ENCODE data around the gene OS9. TPM values are rescaled to one million over a fixed set of nuclear protein-coding genes. Genes with fewer than 3 reads are reported as not detected.
"Not testable (repeated sequence)": the region's sequence is repeated elsewhere in the genome, so short reads cannot be mapped to it uniquely, and the experiment has no call there.

The OS9 gene
- total RNA-seq, 1 donor from 2014 or later, result 146 TPM

DNA sequence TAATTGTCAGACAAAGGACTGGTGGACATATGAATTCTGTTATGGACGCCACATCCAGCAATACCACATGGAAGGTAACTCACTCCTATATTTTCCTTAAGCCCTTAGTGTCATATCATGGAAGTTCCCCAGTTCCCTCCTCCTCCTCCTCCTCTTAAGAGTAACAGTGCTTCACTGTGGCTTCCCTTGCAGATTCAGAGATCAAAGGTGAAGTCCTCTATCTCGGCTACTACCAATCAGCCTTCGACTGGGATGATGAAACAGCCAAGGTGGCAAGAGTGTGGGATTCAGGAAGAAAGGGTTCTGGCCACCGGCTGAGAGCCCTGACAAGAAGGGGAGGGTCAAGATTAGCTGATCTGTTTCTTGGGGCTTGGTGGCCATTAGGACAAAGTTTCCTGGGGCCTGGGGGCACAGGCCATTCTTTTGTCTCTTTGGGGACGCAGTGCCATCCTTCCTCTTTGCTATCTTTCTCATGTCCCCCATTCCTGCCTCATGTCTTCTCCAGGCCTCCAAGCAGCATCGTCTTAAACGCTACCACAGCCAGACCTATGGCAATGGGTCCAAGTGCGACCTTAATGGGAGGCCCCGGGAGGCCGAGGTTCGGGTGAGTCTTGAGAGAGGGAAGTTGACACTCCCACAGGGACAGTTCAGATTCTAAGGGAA, 2.0 kb downstream of the OS9 start:
- no peak for DNase-seq

DNA sequence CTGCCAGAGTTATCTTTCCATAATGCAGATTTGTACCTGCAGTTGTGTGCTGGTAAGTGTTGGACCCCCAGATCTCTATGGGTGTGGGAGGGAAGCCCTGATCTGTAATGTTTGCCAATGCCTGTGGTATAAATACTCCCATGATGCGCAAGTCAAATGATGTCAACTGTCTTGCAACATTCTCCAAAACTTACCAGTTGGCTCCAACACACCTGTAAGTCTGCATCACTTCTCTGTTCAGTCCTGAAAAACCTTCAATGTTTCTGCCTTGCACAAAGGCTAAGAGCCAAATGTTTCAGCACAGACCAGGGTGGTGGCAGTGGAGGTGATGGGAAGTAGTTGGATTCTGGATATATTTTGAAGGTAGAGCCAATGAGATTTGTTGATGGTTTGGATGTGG, 3.1 kb downstream of the OS9 start:
- DNase-seq, result no peak

DNA sequence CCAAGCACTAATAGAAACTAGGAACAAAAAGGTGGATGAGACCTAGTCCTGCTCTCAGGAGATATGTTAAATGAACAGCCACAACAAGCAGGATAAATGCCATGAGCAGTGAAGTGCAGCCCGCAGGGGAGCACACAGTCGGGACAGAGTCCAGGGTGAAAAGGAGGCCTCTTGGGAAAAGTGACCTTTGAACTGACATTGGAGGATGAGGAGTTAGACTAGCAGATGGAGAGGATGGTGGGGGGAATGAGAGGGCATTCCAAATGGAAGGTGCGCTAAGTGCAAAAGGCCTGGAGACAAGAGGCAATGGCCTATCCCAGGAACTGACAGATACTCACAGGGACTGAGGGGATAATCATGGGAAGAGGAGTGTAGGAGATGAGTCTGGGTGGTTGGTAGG, 4.5 kb downstream of the OS9 start:
- no peak for DNase-seq

DNA sequence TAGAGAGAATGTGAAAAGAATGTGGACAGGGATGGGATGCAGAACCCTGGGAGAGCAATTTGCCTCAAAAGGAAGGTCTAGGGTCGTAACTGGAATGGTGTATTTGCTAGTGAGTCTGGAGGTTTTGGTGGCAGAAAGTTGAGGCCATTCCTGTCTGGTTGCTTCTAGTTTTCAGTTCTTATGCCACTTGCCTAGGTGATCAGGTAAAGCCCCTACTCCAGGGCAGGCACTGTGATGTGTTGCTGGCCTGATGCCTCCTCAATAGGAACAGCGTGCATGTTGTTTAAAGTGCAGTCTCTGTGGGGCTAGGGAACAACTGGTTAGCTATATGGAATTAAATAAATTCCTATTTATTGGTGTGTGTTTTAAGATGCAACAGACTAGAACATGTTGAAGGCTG, 6.4 kb downstream of the OS9 start:
- no peak for DNase-seq

DNA sequence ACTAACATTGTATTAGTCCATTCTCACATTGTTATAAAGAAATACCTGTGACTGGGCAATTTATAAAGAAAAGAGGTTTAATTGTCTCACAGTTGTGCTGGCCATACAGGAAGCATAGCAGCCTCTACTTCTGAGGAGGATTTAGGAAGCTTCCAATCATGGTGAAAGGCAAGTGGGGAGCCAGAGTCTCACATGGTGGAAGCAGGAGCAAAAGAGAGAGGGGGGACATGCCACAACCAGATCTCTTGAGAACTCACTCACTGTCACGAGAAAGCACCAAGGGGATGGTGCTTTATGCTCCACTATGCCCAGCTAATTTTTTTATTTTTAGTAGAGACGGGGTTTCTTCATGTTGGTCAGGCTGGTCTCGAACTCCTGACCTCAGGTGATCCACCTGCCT, 13.3 kb downstream of the OS9 start:
- DNase-seq, result no peak

DNA sequence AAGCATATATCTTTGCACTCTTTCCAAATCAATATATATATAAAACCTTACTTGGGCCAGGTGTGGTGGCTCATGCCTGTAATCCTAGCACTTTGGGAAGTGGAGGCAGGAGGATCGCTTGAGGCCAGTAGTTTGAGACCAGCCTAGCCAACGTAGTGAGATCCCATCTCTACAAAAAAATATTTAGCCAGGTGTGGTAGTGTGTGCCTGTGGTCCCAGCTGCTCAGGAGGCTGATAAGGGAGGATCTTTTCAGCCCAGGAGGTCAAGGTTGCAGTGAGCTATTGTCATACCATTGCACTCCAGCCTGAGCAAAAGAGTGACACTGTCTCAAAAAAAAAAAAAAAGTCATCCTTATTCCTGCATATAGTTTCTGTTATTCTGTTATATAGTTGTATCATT, 14.4 kb downstream of the OS9 start:
- DNase-seq, result no peak

DNA sequence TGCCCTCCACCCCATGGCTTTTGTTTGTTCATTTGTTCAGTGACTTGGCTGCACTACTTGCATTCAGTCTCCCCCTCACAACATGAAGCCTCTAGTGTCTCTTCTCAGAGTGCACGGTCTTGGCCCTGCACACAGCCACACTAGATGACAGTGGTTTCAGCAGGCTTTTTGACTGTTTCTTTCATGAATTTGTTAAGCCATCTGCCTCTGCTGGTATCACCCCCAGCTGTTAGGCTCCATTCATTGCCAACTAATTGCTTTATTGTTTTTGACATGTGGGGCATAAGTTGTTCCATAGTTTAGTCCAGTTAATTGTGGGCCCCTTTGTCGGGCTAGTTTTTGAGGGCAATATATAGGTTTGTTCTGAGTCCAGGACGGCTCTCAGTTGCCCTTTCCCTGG, 18.8 kb downstream of the OS9 start:
- DNase-seq, result no peak

DNA sequence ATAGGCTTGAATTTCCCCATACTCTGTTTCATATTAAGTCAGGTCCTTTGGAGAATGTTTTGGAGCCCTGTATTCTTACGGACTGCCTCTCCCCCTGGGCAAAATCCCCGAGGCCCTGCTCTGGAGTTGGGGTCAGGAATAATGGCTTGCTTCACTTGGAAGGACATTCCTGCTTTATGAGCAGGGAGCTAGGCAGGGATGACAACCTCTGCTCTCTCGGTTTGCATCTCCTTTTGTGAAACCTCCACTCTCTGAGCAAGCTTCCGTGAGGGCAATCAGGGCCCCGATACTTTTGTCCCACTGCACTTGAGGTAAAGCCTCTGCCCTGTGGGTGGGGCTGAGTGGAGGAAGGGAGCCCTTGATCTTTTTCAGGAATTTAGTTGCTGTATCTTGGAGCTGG, 19.3 kb downstream of the OS9 start:
- no peak for DNase-seq

DNA sequence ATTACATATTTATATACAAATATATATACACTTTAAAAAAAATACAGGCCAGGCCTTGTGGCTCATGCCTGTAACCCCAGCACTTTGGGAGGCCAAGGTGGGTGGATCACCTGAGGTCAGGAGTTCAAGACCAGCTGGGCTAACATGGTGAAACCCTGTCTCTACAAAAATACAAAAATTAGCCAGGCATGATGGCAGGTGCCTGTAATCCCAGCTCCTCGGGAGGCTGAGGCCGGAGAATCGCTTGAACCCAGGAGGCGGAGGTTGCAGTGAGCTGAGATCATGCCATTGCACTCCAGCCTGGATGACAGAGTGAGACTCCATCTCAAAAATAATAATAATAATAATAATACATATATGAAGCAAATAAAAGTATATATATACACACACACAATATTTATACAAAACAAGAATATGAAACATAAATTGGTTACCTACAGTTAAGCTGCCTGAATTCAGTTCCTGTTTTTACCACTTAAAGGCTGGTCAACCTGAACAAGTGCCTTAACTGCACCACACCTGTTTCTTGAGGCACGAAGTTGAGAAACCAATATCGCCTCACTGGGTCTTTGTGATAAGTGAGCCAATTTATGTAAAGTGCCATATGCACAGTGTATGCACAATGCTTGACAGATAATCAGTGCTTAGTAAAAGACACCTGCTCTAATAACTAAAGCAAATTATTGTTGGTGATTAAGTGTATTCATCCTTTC, 21.3 kb downstream of the OS9 start:
- not testable (repeated sequence) for DNase-seq

DNA sequence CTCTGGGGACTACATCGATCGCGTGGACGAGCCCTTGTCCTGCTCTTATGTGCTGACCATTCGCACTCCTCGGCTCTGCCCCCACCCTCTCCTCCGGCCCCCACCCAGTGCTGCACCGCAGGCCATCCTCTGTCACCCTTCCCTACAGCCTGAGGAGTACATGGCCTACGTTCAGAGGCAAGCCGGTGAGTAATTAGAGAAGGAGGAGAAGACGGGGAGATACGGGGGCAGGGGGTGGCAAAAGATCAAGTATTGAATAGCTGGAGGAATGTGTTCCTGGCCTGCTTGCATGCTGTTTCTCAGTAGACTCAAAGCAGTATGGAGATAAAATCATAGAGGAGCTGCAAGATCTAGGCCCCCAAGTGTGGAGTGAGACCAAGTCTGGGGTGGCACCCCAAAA, 21.9 kb downstream of the OS9 start:
- no peak for DNase-seq

DNA sequence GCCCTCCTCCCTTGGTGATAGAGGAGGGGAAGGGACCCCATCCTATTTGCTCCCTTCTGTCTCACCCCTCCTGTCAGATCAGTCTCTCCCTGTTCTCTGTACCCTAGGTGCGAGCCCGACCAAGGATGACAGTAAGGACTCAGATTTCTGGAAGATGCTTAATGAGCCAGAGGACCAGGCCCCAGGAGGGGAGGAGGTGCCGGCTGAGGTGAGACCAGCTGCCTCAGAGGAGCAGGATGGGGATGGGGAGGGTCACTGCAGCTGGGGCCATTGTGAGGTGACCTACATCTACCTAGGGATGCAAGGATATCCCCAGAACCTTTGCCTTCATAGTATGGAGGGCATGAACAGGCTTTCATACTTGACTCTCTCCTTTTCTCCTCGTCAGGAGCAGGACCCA, 22.4 kb downstream of the OS9 start:
- DNase-seq, result no peak

DNA sequence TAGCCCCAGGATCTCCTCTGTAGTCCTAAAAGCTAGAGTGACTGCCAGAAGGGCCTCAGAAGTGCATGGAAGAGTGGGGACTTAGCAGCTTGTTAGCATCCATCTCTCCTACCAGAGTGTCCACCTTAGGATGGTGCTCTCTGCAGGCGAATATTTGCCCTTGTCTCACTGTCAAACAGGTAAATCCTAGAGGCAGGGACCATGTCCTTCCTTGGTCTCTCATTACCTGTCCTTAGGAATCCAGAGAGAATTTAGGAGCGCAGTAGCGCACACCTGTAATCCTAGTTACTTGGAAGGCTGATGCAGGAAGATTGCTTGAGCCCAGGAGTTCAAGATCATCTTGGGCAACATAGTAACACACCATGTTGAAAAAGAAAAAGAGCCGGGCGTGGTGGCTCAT, 23.2 kb downstream of the OS9 start:
- DNase-seq, result no peak

DNA sequence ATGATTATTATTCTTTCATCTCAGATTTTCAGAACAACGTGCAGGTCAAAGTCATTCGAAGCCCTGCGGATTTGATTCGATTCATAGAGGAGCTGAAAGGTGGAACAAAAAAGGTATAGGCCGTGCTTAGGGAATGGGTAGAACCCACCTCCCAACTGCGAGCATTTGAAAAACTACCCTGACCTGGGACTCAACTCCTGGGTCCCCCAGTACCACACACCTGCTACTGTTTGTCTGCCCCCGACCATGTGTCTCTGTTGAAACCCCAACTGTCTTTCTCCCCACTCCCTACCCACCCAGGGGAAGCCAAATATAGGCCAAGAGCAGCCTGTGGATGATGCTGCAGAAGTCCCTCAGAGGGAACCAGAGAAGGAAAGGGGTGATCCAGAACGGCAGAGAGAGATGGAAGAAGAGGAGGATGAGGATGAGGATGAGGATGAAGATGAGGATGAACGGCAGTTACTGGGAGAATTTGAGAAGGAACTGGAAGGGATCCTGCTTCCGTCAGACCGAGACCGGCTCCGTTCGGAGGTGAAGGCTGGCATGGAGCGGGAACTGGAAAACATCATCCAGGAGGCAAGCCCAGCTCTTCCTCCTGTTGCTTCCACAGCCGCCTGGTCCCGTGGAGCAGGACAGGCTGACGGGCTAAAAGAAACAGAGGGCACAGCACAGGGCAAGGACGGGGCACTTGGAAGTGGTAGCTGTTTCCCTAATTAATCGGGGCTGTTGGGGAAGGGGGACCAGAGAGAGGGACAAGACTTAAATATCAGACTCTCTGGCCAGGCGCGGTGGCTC, 24.1 kb downstream of the OS9 start:
- no peak for DNase-seq

DNA sequence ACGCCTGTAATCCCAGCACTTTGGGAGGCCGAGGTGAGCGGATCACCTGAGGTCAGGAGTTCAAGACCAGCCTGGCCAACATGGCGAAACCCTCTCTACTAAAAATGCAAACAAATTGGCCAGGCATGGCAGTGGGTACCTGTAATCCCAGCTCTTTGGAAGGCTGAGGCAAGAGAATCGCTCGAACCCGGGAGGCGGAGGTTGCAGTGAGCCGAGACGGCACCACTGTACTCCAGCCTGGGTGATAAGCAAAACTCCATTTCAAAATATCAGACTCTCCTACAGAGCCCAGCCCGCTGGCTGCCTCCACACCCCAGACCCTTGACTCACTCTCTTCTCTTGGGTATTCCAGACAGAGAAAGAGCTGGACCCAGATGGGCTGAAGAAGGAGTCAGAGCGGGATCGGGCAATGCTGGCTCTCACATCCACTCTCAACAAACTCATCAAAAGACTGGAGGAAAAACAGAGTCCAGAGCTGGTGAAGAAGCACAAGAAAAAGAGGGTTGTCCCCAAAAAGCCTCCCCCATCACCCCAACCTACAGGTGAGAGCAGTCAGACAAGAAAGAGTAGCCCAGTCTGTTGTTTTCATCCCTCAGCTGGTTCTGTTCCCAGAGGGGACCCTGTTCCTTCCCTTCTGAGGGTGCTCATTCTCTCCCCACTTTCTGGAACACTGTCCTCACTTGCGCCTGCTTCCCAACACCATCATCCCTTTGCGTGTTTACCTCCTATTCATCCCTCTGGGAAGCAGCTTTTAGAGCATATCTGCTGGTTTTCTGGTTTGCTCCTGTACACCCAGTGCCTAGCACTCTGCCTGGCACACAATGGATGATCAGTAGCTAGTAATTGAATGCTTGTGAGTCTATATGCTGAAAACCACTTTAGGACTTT, 25.0 kb downstream of the OS9 start:
- DNase-seq, result no peak

DNA sequence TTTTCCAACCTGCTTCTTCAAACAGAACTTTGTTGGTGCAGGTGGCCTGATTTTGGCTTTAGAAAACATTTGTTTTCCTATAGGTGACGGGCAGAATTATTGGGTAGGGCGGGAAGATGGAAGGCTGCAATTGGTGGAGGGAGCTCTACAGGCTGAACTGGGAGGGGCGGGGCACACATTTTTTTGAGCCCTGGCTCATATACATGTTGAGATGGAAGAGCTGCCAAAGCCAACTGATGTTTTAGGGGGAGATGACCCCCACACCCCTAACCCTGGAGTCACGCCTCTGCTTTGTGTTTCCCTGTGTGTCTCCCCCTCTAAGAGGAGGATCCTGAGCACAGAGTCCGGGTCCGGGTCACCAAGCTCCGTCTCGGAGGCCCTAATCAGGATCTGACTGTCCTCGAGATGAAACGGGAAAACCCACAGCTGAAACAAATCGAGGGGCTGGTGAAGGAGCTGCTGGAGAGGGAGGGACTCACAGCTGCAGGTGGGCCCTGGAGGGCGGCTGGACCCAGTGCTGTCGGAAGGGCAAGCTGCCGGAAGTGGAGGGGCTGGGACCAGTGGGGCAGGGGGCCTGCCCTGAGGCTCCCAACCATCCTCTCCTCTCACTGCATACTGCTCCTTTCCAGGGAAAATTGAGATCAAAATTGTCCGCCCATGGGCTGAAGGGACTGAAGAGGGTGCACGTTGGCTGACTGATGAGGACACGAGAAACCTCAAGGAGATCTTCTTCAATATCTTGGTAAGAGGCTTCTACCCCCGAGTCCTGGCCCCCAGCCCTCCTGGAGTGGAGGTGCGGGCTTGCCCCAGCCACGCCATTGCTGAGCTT, 26.1 kb downstream of the OS9 start:
- DNase-seq, result no peak

DNA sequence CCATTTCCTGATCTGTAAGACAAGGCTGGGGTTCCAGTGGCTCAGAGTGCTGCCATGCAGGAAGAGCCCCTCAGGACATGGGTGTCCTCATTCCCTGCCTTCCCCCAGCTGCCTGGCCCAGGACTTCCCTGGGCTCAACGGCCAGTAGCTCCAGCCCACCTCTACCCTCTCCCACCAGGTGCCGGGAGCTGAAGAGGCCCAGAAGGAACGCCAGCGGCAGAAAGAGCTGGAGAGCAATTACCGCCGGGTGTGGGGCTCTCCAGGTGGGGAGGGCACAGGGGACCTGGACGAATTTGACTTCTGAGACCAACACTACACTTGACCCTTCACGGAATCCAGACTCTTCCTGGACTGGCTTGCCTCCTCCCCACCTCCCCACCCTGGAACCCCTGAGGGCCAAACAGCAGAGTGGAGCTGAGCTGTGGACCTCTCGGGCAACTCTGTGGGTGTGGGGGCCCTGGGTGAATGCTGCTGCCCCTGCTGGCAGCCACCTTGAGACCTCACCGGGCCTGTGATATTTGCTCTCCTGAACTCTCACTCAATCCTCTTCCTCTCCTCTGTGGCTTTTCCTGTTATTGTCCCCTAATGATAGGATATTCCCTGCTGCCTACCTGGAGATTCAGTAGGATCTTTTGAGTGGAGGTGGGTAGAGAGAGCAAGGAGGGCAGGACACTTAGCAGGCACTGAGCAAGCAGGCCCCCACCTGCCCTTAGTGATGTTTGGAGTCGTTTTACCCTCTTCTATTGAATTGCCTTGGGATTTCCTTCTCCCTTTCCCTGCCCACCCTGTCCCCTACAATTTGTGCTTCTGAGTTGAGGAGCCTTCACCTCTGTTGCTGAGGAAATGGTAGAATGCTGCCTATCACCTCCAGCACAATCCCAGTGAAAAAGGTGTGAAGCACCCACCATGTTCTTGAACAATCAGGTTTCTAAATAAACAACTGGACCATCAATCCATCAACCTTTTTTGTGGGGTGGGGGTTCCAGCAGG, 27.0 kb downstream of the OS9 start:
- DNase-seq, result no peak

DNA sequence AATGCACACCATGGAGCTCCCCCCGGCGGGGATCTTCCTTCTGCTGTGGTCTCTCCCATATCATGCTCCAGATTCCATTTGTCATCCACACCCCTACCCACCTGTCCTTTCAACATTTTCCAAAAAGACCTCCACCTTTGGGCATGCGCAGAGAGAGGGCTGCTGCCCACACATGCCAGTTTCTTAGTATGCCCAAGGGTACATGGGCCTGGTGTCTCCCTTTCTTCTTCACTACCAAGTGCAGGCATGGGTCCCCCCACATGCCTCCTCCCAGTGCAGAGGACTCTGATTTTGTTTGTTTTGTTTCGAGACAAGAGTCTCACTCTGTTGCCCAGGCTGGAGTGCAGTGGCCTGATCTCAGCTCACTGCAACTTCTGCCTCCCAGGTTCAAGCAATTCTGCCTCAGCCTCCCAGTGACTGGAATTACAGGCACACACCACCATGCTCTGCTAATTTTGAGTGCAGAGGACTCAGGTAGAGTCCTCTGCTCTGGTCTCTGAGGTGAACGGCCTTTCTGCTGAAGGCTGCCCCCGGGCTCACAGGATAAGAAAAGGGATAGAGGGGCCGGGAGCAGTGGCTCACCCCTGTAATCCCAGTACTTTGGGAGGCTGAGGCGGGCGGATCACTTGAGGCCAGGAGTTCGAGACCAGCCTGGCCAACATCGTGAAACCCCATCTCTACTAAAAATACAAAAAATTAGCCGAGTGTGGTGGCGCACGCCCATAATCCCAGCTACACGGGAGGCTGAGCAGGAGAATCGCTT, 28.1 kb downstream of the OS9 start:
- not testable (repeated sequence) for DNase-seq

DNA sequence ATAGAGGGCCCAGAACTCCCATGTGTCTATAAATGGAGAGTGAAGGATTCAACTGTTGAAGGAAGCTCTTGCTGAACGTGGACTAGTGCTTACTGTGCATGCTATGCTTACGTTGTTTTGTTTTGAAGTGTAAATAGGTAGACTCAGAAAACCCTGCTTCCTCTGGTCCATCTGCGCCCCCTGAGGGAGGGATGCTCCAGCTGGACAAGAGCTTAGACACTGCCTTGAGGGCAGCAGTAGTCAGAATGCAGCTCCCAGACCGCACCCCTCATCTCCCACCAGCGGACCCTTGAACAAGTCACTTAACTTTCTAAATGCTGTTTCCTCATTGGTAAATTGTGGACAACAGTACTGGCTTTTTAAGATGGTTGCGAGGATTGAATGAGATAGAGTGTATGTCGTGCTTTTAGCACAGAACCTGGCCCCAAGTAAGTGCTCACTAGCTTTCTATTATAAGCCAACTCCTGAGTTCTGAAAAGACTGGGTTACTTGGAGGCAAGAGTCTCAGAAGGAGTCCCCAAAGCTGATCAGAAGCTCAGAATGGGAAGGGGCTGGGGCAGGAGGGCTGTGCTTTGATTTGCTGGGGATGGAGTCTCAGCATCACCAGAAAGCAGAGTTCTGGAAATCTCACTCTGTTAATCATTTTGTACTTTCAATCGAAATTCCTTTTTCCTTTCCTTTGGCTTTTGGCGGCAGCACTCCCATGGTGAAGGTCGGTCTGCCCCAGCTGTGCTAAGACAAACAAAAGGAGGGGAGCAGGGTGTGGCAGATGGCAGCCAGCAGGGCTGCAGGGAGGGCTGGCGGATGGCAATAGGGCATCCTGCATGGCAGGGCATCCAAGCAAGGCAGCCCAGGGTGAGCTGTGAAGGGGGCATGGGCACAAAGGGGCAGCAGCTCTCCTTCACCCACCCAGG, 29.0 kb downstream of the OS9 start:
- DNase-seq, result no peak
